ENCODE results near the gene FHDC1.

FHDC1 gene

DNA sequence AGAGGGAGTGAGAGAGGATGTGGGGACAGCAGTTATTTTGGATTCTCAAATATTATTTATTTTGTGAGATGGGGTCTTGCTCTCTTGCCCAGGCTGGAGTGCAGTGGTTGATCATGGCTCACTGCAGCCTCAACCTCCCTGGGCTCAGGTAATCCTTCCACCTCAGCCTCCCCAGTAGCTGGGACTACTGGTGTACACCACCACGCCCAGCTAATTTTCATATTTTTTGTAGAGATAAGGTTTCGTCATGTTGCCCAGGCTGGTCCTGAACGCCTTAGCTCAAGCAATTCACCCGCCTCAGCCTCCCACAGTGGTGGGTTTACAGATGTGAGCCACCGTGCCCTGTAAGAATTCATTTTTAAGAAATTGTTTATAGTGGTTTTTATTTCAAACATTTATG, 61.2 kb downstream of the FHDC1 start:
- Histone ChIP-seq H3K9me3 (ENCODE audit: control insufficient read depth, low read length) (no peaks in the 10 kb centered on the region), H3K4me1 (no peaks in the 10 kb centered on the region), H3K27me3 (ENCODE audit: control insufficient read depth, insufficient read depth, low read length) (no peaks in the 10 kb centered on the region), H3K27ac (no peak overlapping the region), H2AFZ (no peak overlapping the region), H3K9ac (no peak overlapping the region), H3K79me2 (no peaks in the 10 kb centered on the region), H3K4me3 (ENCODE audit: low read depth, low read length) (no peak overlapping the region), H3K36me3 (ENCODE audit: control insufficient read depth, insufficient read depth, low read length) (no peaks in the 10 kb centered on the region), H3K4me2 (ENCODE audit: low read length) (no peak overlapping the region)
- TF ChIP-seq, protein P1, sequence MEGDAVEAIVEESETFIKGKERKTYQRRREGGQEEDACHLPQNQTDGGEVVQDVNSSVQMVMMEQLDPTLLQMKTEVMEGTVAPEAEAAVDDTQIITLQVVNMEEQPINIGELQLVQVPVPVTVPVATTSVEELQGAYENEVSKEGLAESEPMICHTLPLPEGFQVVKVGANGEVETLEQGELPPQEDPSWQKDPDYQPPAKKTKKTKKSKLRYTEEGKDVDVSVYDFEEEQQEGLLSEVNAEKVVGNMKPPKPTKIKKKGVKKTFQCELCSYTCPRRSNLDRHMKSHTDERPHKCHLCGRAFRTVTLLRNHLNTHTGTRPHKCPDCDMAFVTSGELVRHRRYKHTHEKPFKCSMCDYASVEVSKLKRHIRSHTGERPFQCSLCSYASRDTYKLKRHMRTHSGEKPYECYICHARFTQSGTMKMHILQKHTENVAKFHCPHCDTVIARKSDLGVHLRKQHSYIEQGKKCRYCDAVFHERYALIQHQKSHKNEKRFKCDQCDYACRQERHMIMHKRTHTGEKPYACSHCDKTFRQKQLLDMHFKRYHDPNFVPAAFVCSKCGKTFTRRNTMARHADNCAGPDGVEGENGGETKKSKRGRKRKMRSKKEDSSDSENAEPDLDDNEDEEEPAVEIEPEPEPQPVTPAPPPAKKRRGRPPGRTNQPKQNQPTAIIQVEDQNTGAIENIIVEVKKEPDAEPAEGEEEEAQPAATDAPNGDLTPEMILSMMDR (IDR thresholded peaks at IDR 0.05), result no peak

DNA sequence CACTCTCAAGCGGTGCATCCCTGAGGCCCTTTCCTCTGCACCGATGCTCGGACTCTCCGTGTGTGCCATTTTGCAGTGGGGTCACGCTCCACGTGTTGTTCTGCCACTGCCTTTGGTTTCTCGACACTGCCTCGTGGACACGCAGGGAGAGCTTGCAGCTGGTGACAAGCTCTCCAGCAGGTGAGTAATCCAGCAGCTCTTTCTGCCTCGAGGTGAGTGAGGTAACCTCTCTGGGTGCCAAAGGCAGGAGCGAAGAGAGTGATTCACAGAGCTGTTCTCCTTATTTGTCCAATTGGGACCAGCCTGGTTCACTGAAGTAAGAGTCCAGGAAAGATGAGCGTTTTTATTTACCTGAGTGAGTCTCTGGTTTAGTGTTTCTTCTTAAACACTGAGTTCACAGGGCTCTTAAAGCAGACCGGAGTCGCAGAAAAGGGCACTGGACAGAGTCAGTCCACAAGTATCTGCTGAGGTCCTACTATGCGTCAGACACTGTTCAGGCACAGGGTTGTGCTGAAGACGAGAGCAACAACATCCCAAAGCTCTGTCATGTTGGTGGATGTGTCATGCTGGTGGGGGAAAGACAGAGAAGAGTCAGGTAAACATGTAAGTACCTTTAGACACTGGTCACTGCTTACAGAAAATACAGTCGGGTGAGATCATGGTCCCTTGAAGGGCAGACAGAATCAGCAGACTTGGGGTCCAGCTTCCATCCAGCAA, 61.8 kb downstream of the FHDC1 start:
- Histone ChIP-seq H3K9me3 (ENCODE audit: control insufficient read depth, low read length) (no peaks in the 10 kb centered on the region), H3K36me3 (ENCODE audit: control insufficient read depth, insufficient read depth, low read length) (no peaks in the 10 kb centered on the region), H3K4me1 (no peaks in the 10 kb centered on the region), H2AFZ (no peak overlapping the region), H3K27me3 (ENCODE audit: control insufficient read depth, insufficient read depth, low read length) (no peaks in the 10 kb centered on the region), H3K9ac (no peak overlapping the region), H3K27ac (no peak overlapping the region), H3K4me3 (ENCODE audit: low read depth, low read length) (no peak overlapping the region), H3K79me2 (no peaks in the 10 kb centered on the region), H3K4me2 (ENCODE audit: low read length) (no peak overlapping the region)
- TF ChIP-seq, protein P1 (IDR thresholded peaks at IDR 0.05), result no peak

DNA sequence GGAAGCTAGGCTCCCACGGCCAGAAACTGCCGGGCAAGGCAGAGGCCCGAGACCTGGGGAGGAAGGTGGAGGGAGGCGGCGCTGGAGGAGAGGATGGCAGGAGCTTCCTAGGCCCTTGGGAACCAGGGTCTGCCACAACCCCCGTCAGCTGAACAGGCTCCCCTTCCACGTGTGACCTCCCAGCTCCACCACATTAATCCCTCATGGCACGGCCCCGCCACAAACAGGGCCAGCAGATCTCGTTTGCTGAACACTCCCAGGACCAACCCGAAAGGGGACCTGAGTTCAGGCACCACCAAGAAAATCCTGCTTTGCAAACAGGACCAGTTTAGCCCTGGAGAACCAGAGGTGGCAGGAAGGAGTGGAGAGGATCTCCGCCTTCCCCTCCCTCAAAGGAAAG, 62.7 kb downstream of the FHDC1 start:
- Histone ChIP-seq H3K4me1 (no peaks in the 10 kb centered on the region), H3K27ac (no peak overlapping the region), H3K36me3 (ENCODE audit: control insufficient read depth, insufficient read depth, low read length) (no peaks in the 10 kb centered on the region), H3K27me3 (ENCODE audit: control insufficient read depth, insufficient read depth, low read length) (no peaks in the 10 kb centered on the region), H3K9ac (no peak overlapping the region), H3K9me3 (ENCODE audit: control insufficient read depth, low read length) (no peaks in the 10 kb centered on the region), H3K4me2 (ENCODE audit: low read length) (no peak overlapping the region), H3K4me3 (ENCODE audit: low read depth, low read length) (no peak overlapping the region), H2AFZ (no peak overlapping the region), H3K79me2 (no peaks in the 10 kb centered on the region)
- TF ChIP-seq, protein P1 (IDR thresholded peaks at IDR 0.05), result no peak

DNA sequence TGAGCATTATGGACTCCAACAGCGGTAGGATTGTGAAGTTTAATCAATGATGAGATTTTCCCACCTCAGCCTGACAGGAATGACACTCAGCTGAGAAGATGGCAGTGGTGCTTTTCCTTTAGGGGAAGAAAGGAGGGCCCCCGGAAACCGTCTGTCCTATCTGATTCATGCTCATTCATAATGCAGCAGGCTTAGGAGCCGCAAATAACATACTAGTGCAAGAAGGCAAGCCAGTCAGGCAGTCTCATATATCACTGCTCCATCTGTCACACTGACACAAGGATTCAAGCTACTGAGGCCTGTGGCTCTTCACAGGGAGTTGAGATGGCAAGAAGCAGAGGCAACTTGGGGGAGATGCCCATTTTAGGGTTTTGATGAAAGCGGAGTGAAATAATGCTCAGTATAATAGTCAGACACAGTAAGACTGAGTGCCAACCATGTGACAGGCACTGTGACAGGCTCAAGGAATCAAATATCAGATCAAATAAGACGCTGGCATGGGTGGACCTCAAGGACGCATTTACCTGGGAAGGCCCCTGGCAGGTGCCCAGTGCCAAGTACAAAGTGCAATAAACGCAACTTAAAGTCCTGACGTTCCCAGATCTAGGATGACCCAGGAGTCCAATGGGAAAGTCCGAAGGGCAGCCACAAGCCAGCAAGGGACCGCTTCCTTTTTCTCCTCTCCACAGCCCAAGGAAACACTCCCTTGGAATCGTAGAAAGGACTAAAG, 63.4 kb downstream of the FHDC1 start:
- Histone ChIP-seq H3K36me3 (ENCODE audit: control insufficient read depth, insufficient read depth, low read length) (no peaks in the 10 kb centered on the region), H3K9ac (no peak overlapping the region), H2AFZ (no peak overlapping the region), H3K79me2 (no peaks in the 10 kb centered on the region), H3K4me3 (ENCODE audit: low read depth, low read length) (no peak overlapping the region), H3K27me3 (ENCODE audit: control insufficient read depth, insufficient read depth, low read length) (no peaks in the 10 kb centered on the region), H3K9me3 (ENCODE audit: control insufficient read depth, low read length) (no peaks in the 10 kb centered on the region), H3K4me2 (ENCODE audit: low read length) (no peak overlapping the region), H3K27ac (no peak overlapping the region), H3K4me1 (no peaks in the 10 kb centered on the region)
- TF ChIP-seq, protein P1 (IDR thresholded peaks at IDR 0.05), result no peak

Measured in parathyroid adenoma (tissue), 2 donors.